HG03097 (cell line): ENCODE data around the gene ZNF670.
"Not testable (repeated sequence)": the region's sequence is repeated elsewhere in the genome, so short reads cannot be mapped to it uniquely, and the experiment has no call there.

ENCODE experiments used
- ATAC-seq: cut with Tn5 transposase; IDR thresholded peaks from one replicate; pipeline ENCODE4 v1.9.1; 2021; ENCODE audit not compliant: unreplicated experiment, low FRiP score

The ZNF670 gene

GRCh38 chr1:247047702-247048101, 30.9 kb downstream of the ZNF670 start:
- no peak for ATAC-seq

DNA sequence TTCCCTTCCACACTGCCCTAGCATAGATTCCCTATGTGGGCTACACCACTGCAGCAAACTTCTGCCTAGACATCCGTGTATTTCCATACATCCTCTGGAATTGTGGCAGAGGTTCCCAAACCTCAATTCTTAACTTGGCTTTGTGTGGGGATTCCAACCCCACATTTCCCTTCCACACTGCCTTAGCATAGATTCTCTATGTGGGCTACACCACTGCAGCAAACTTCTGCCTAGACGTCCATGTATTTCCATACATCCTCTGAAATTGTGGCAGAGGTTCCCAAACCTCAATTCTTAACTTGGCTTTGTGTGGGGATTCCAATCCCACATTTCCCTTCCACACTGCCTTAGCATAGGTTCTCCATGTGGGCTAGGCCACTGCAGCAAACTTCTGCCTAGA, 31.4 kb downstream of the ZNF670 start:
- ATAC-seq = no peak

DNA sequence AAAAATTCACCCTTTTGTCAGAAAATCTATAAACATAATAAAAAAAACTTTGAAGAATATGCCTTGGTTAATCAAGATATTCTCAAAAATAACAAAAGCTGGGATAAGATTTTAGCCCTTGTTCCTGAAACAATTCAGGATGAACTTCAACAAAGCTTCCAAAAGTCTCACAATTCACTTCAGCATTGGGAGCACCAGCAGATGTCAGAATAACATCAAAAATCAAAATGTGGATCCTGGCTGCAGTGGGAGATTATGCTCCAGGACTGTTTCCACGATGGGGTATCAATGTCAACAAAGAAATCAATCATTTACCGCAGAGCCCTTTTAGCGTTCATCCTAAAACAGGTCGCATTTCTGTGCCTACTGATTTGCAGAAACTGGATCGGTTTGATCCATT, 35.2 kb downstream of the ZNF670 start:
- no peak for ATAC-seq

DNA sequence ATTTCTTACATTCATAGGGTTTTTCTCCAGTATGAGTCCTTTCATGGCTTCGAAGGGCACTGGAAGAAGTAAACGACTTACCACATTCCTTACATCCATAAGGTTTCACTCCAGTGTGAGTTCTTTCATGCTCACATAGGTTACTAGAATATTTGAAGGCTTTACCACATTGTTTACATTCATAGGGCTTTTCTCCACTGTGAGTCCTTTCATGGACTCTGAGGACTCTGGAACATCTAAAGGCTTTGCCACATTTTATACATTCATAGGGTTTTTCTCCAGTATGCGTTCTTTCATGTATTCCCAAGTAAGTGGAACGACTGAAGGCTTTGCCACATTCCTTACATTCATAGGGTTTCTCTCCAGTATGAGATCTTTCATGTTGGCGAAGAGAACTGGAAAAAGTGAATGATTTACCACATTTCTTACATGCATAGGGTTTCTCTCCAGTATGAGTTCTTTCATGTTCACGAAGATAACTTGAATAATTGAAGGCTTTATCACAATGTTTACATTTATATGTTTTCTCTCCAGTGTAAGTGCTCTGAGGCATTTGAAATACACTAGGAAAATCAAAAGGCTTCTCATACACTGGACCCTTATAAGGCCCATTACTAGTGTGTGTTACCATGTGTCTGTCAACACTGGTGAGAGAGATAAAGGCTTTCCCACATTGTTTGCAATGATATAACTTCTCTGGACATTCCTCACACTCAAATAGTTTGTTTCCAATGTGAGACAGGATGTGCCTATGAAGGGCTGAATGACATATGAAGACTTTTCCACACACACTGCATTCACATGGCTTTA, 40.9 kb downstream of the ZNF670 start:
- ATAC-seq = no peak

DNA sequence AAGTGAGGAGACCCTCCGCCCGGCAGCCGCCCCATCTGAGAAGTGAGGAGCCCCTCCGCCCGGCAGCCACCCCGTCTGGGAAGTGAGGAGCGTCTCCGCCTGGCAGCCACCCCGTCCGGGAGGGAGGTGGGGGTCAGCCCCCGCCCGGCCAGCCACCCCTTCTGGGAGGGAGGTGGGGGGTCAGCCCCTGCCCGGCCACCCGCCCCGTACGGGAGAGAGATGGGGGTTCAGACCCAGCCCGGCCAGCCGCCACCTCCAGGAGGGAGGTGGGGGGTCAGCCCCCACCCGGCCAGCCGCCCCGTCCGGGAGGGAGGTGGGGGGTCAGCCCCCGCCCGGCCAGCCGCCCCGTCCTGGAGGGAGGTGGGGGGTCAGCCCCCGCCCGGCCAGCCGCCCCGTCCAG, 46.3 kb downstream of the ZNF670 start:
- not testable (repeated sequence) for ATAC-seq
